Effector CD4-positive, alpha-beta T cell (primary cell): ENCODE results near the gene RGS18.
"Not testable (repeated sequence)": the region's sequence is repeated elsewhere in the genome, so short reads cannot be mapped to it uniquely, and the experiment has no call there.

Experiments used
- DNase-seq: peaks from one replicate; pipeline ENCODE4 v3.0.0-alpha.2; 2020

RGS18 gene

DNA sequence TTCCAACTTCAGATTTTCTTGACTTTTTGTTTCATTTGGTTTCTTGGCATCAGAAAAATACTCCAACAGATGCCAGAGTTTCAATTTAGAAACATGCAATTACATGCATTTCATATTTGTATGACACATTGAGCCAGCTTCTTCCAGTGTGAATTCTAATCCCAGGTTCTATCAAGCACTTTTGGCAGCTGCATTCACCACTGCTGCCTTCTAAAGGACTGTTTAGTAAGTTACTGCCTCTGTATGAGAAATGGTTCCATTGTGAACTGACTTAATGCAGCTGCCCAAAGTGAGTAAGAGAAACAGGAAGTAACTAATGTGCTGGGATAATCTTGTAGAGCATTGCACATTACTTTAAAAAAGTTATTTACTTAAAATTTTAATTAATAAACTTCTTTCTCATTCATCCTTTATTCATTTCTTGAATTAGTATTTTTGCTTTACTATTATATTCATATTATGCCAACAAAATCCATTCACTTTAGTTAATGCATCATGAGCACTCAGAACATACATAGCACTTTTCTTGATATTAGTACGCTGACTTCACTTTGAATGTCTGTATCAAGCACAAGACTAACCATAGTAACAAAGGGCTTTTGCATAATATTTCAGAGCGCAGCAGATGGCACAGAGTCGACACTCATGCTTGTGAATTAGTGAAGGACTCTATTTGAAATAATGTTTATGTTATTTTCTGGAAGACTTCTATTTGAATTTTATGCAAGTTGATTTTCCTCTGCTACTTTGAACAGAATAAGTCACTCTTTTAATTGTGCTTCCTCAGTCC is 9.8 kb downstream of the RGS18 start:
- no peak for DNase-seq

GRCh38 chr1:192168964-192169363 is 10.7 kb downstream of the RGS18 start:
- DNase-seq = no peak

- DNase-seq = no peak
Observed at GRCh38 chr1:192170196-192170984, 12.1 kb downstream of the RGS18 start.

DNA sequence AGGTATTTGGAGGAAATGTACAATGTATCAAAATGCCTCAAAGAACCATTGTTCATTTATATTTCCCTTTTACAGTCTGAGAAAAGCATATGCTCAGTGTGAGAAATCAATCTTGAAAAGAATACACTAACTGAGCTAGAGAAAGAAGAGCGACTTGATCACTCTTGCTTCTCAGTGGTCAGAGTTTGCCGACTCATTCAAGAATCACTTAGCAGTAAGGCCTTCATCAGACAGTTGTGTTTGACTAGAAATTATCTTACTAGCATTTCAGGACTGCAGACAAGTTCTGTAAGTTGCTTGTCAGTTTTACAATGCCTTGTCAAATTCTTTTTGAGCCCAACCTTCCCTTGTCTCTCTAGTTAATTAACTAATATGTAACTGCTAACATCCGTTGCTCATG is 12.9 kb downstream of the RGS18 start:
- DNase-seq = no peak

- DNase-seq = no peak
Observed at GRCh38 chr1:192175971-192176370, 17.7 kb downstream of the RGS18 start.

DNA sequence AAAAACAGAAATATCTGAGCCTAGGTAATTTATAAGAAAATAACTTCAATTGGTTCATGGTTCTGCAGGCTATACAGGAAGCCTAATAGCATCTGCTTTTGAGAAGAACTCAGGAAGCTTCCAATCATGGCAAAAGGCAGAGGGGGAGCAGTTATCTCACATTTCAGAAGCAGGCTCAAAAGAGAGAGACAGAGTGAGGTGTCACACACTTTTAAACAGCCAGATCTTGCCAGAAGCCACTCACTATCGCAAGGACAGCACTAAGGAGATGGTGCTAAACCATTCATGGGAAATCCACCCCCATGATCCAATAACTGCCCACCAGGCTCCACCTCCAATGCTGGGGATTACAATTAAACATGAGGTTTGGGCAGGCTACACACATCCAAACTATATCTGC is 25.5 kb downstream of the RGS18 start:
- DNase-seq = no peak

DNA sequence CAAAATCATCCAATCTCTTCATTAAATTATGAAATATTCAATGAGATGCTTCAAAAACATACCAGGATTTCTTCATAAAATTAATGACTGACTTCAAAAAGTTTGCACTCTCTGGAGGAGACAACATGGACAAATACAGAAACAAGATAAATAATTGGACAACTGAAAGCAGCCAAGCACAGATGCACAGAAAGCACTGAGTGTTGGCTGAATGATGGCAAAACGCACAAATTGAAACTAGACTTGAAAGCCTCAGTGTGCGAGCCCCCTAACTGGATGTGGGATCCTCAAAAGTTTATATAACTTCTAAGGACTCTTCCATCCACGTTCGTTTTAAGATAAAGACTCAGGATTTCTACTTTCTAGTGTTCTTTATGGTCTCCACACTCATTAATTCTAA is 27.9 kb downstream of the RGS18 start:
- DNase-seq = no peak

DNA sequence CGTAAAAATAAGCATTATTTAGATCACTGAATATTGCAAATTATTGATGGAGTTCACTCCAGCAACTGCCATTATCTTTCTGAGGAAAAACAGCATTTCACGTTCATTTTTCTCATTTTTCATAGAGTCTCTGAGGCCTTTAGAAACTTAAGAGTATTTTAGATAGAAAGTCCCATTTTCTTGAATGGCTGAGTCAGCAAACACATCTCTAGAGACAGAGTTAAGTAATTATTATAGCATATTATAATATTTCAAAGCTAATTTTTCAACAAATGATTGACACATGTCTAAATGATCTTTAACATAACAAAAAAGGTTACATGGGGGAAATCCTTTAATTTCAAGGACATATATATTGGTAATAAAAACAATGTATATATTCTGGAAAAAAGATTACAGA is 31.8 kb downstream of the RGS18 start:
- no peak for DNase-seq

GRCh38 chr1:192201303-192201702 is 43.0 kb downstream of the RGS18 start:
- no peak for DNase-seq

DNA sequence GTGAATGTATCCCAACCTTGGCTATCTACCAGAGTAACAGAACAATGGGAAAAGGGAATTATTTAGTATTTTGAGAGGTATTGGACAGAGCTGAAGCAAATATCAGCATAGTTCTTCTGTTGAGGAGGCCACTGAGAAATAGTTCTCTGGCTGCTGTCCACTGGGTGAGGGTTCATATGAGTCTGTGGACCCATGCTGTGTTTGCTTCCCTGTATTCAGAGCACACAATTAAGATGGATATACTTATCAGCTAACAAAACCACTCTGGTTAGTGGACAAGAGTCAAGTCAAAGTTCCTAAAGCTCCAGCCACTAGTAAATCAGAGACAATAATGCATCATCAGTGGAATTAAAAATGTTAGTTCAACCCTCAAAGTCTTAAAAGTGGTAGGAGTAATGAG is 66.1 kb downstream of the RGS18 start:
- no peak for DNase-seq

GRCh38 chr1:192224846-192225245 is 66.6 kb downstream of the RGS18 start:
- DNase-seq = no peak

- no peak for DNase-seq
Observed at GRCh38 chr1:192225266-192225665, 67.0 kb downstream of the RGS18 start.

DNA sequence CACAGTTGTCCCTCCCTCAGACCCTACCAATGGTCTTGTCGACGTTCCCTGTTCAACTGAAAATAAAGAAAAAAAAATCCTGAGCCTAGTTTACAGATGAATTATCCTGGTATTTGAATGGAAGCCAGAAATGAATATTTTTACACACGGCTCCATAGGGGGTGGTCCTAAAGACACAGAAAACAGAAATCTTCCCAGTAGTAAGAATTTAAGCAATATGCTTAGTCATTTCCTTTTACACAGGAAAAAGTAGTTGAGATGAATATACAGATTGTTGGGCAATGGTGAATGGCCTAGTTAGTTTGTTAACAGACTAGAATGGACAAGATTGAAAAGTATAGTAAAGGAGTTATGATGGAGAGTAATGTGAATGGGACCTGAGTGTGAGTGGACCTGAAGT is 67.4 kb downstream of the RGS18 start:
- DNase-seq = no peak

DNA sequence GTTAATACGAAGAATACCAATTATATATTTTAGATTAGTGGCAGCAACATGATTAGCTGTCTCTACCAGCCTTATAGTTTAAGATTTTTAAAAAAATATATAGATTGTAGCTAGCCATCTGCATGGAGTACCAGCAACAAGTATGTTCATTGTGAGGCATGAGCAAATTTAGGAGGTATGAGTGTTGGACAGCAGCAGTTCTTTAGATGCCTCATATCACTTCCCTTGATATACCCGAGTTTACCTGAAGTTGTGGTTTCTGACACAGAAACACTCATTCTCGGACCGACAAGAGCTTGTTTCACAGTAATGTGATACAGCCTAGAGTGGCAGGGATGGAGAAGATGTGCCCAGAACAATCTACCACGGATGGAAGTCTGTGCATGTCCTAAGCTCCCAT is 69.1 kb downstream of the RGS18 start:
- DNase-seq = no peak

DNA sequence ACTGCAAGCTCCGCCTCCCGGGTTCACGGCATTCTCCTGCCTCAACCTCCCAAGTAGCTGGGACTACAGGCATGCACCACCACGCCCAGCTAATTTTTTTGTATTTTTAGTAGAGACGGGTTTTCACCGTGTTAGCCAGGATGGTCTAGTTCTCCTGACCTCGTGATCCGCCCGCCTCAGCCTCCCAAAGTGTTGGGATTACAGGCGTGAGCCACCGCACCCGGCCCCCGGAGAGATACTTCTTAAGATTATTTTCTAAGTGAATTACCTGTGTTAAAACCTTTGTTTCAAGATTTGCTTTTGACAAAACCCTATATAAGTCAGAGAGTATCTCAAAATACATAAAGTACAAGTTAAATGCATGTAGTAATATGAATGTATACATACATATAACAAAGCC is 69.7 kb downstream of the RGS18 start:
- not testable (repeated sequence) for DNase-seq

- no peak for DNase-seq
Observed at GRCh38 chr1:192232817-192233417, 74.7 kb downstream of the RGS18 start.

- no peak for DNase-seq
Observed at GRCh38 chr1:192235127-192235526, 76.9 kb downstream of the RGS18 start.
